Measurements from ENCODE around the gene PCDH9.

DNA sequence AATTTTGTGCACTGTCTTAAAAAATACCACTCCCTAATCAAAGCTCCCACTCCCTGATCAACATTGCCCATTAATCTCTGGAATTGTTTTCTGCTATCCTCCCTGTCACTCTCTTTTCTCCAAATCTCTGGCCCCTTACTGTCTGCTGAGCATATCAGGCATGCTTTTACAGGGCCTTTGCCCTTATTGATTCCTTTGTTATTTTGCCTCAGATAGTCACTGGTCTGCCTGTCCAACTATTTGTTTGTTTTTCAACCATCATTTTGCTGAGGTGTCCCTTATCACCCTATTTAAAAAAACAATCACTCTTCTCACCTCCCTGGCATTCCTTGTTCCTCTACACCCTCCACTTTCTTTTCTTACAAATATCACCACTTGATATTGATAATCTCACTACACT, 153.0 kb downstream of the PCDH9 start:
- TF ChIP-seq, protein P1, sequence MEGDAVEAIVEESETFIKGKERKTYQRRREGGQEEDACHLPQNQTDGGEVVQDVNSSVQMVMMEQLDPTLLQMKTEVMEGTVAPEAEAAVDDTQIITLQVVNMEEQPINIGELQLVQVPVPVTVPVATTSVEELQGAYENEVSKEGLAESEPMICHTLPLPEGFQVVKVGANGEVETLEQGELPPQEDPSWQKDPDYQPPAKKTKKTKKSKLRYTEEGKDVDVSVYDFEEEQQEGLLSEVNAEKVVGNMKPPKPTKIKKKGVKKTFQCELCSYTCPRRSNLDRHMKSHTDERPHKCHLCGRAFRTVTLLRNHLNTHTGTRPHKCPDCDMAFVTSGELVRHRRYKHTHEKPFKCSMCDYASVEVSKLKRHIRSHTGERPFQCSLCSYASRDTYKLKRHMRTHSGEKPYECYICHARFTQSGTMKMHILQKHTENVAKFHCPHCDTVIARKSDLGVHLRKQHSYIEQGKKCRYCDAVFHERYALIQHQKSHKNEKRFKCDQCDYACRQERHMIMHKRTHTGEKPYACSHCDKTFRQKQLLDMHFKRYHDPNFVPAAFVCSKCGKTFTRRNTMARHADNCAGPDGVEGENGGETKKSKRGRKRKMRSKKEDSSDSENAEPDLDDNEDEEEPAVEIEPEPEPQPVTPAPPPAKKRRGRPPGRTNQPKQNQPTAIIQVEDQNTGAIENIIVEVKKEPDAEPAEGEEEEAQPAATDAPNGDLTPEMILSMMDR (IDR thresholded peaks at IDR 0.05), result no peak
- TF ChIP-seq POLR2A (IDR thresholded peaks at IDR 0.05), result no peak

Measured in Peyer's patch (tissue), 4 donors.